Transverse colon (tissue), 4 donors: Measurements from ENCODE around the gene DDX10. TPM values are rescaled to one million over a fixed set of nuclear protein-coding genes. Genes with fewer than 3 reads are reported as not detected.

Experiments used
- DNase-seq: peaks from one replicate; pipeline ENCODE4 v3.0.0-alpha.2; 2019
- H3K27ac ChIP-seq, 4 donors: fragments of 200-600 bp; sonication (generic); 2 replicates each; pipeline ENCODE4 v1.5.1; 2016 to 2018; ENCODE audit warnings: inconsistent platforms in 4 of 4
- H3K27me3 ChIP-seq: fragments of 200-600 bp; sonication (generic); 2 replicates; pipeline ENCODE4 v1.5.1; 2017; ENCODE audit warnings: inconsistent platforms
- H3K36me3 ChIP-seq, 4 donors: fragments of 200-600 bp; sonication (generic); 2 replicates each; pipeline ENCODE4 v1.5.1; 2017 to 2019; ENCODE audit warnings: inconsistent platforms in 4 of 4
- H3K4me1 ChIP-seq, 4 donors: fragments of 200-600 bp; sonication (generic); 2 replicates each; pipeline ENCODE4 v1.5.1; 2017 to 2020; ENCODE audit warnings: inconsistent platforms in 4 of 4
- H3K4me3 ChIP-seq, 4 donors: fragments of 200-600 bp; sonication (generic); 1 replicate in 1 of 4; 2 replicates in 3 of 4; pipeline versions ENCODE4 v1.5.1 to v1.6.1; 2017 to 2019; ENCODE audit warnings: inconsistent platforms in 4 of 4
- H3K9me3 ChIP-seq, 2 donors: fragments of 200-600 bp; sonication (generic); 2 replicates each; pipeline ENCODE4 v1.5.1; 2017 to 2019; ENCODE audit warnings: inconsistent platforms in 2 of 2
- EP300 ChIP-seq: sonication (generic); formaldehyde crosslinking; IDR thresholded peaks from one replicate; pipeline ENCODE4 v1.6.1; 2017; ENCODE audit warnings: antibody characterized with exemption, low read depth
- POLR2A ChIP-seq: fragments of 450-650 bp; IDR thresholded peaks from one replicate; pipeline ENCODE4 v1.6.1; 2016; ENCODE audit warnings: antibody characterized with exemption, mild to moderate bottlenecking, moderate library complexity
- POLR2AphosphoS5 ChIP-seq, 3 donors: sonication (generic); formaldehyde crosslinking; IDR thresholded peaks; one replicate each; pipeline ENCODE4 v1.6.1; 2016; ENCODE audit warnings: antibody characterized with exemption in 3 of 3
- WGBS, 2 donors: methylation state at CpG; one replicate each; pipeline ENCODE4 v1.1.5; 2018; ENCODE audit warnings: low coverage in 1 of 2; 5-methylcytosine and 5-hydroxymethylcytosine counted together
- in situ Hi-C, 4 donors: fragments of 200-750 bp; cut with MboI; loops; one replicate each; pipeline versions ENCODE4 v1.15.0 to v1.15.1; 2017; ENCODE audit warnings: low sequenced_read_pairs in 3 of 4, low pct_ligation_motif_present in 1 of 4, low pct_unique_long_range_greater_than_20kb in 1 of 4
- intact Hi-C: fragments of 100-400 bp; cut with DNase I; formaldehyde crosslinking; loops from one replicate; pipeline ENCODE4 v1.15.1; 2023; ENCODE audit warnings: low total_unique reads
- total RNA-seq, 4 donors: library from RNA; depleted of rRNA; stranded (reverse); fragments of >200 nt; gene quantifications; one replicate each; pipeline ENCODE4 v1.1.0, GENCODE V29; 2016
- TF ChIP-seq, protein P1 (sequence below), 5 experiments: fragments of 200-600 bp in 3 of 5; fragments of 450-650 bp in 2 of 5; sonication (generic) in 3 of 5; IDR thresholded peaks; 1 replicate in 2 of 5; 2 replicates in 3 of 5; pipeline ENCODE4 v1.5.1; 2016 to 2017; ENCODE audit warnings: antibody characterized with exemption in 5 of 5, inconsistent platforms in 3 of 5, mild to moderate bottlenecking in 2 of 5, moderate library complexity in 1 of 5

Gene DDX10
- total RNA-seq, 4 donors from 2014 or later = 7.6 to 38.2 (median 12.6) TPM

DNA sequence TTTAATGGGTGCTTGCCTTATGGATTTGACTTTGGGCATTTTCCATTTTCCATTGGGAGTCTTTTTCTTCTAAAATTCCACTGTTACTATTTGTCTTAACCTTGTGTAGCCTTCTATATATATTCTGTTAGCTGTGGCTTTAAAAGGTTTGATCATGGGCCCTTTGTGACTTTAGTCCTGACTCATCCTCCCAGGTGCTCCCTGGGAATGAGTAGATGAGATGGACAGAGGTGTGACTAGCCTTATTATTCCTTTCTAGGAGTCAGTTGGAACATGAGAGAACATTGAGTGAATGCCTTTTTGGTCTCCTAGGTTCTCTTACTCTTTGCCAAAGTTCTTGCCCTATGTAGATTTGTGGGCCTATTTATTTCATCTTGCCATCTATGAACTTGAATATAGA lies 39.0 kb downstream of the DDX10 start:
- Histone ChIP-seq H3K4me1 (no peaks in the 10 kb centered on the region), H3K27ac (no peak overlapping the region), H3K9me3 (peaks cover 6 to 11% of the 10 kb centered on the region in 2 donors), H3K27me3 (no peaks in the 10 kb centered on the region), H3K4me3 (no peak overlapping the region), H3K36me3 (peaks cover 0 to 32% (median 10%) of the 10 kb centered on the region in 4 donors)
- TF ChIP-seq, protein P1, sequence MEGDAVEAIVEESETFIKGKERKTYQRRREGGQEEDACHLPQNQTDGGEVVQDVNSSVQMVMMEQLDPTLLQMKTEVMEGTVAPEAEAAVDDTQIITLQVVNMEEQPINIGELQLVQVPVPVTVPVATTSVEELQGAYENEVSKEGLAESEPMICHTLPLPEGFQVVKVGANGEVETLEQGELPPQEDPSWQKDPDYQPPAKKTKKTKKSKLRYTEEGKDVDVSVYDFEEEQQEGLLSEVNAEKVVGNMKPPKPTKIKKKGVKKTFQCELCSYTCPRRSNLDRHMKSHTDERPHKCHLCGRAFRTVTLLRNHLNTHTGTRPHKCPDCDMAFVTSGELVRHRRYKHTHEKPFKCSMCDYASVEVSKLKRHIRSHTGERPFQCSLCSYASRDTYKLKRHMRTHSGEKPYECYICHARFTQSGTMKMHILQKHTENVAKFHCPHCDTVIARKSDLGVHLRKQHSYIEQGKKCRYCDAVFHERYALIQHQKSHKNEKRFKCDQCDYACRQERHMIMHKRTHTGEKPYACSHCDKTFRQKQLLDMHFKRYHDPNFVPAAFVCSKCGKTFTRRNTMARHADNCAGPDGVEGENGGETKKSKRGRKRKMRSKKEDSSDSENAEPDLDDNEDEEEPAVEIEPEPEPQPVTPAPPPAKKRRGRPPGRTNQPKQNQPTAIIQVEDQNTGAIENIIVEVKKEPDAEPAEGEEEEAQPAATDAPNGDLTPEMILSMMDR (IDR thresholded peaks at IDR 0.05) = no peak
- TF ChIP-seq POLR2A (no peak), EP300 (no peak), POLR2AphosphoS5 (IDR thresholded peaks at IDR 0.05) (no peak)
- in situ Hi-C loops = loop anchor here in 2 of 4 donors (25.0 kb wide), 2 partner anchors 983 to 1233 kb away; no protein-coding TSS in a partner anchor
- DNase-seq = no peak
- intact Hi-C loops = no loop called here

DNA sequence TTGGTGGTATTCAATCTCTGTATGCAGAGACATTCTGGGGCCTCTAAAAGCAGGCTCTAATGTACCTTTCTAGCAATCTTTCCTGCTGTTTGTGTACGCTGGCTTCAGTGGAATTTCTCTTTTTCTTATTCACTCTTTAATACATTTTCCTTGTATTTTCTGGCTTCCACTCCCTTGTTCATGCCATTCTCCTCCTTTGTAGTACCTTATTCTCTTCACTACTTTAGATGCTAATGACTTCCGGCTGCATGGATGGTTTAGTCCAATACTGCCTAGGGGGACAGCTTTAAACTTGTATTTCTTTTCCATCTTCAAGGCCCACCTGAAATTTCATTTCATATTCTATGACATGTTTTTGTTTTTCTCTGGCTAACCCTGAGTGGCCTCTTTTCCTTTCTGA lies 40.2 kb downstream of the DDX10 start:
- 92 to 93% methylated on average over 2 of the region's 2 CpGs for WGBS, 2 donors

DNA sequence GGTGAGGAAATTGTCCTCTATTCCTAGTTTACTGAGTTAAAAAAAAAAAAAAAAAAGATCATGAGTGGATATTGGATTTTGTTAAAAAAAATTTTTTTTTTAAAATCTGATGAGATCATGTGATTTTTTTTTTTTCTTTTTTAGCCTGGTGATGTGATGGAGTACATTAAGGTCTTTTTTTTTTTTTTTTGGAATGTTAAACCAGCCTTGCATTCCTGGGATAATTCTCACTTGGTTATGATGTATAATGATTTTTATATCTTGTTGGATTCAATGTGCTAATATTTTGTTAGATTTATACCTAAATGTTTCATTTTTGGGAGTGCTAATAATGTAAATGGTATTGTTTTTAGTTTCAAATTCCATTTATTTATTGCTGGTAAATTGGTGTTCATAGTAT lies 43.3 kb downstream of the DDX10 start:
- no peak for DNase-seq
- Histone ChIP-seq H3K27ac (no peak overlapping the region), H3K9me3 (peaks cover 7 to 17% of the 10 kb centered on the region in 2 donors), H3K4me3 (no peak overlapping the region), H3K36me3 (peaks cover 0 to 31% (median 10%) of the 10 kb centered on the region in 4 donors), H3K4me1 (no peaks in the 10 kb centered on the region), H3K27me3 (no peaks in the 10 kb centered on the region)
- intact Hi-C loops (no loop called here), in situ Hi-C loops (loop anchor here in 2 of 4 donors (25.0 kb wide), 2 partner anchors 979 to 1229 kb away; no protein-coding TSS in a partner anchor)
- TF ChIP-seq EP300 = no peak
- no peak for TF ChIP-seq POLR2AphosphoS5 (IDR thresholded peaks at IDR 0.05)
- no peak for TF ChIP-seq POLR2A
- TF ChIP-seq, protein P1 (IDR thresholded peaks at IDR 0.05) = no peak

More for the DNA sequence above, 40.2 kb downstream of the DDX10 start:
- no peaks in the 10 kb centered on the region for H3K4me1 ChIP-seq
- H3K4me3 ChIP-seq = no peak overlapping the region
- no peak overlapping the region for H3K27ac ChIP-seq
- no peak for DNase-seq
- peaks cover 7 to 17% of the 10 kb centered on the region in 2 donors for H3K9me3 ChIP-seq
- in situ Hi-C loops = loop anchor here in 2 of 4 donors (25.0 kb wide), 2 partner anchors 982 to 1232 kb away; no protein-coding TSS in a partner anchor
- TF ChIP-seq, protein P1 (IDR thresholded peaks at IDR 0.05) = no peak
- no peak for TF ChIP-seq POLR2AphosphoS5 (IDR thresholded peaks at IDR 0.05)
- TF ChIP-seq EP300 = no peak
- no peak for TF ChIP-seq POLR2A
- H3K36me3 ChIP-seq = peaks cover 0 to 34% (median 12%) of the 10 kb centered on the region in 4 donors
- intact Hi-C loops = no loop called here
- no peaks in the 10 kb centered on the region for H3K27me3 ChIP-seq

DNA sequence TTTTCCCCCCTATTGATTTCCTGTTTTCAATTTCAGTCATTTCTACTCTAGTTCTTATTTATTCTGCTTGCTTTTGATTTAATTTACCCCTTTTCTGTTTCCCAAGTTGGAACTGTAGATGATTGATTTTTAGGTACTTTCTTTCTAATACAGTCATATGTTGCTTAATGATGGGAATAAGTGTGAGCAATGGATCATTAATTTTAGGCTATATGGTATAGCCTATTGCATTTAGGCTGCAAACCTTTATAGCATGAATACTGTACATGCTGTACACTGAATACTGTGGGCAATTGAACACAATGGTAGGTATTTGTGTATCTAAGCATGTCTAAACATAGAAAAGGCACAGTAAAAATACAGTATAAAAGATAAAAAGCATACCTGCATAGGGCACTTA lies 44.9 kb downstream of the DDX10 start:
- H3K9me3 ChIP-seq = peaks cover 7 to 17% of the 10 kb centered on the region in 2 donors
- no peak overlapping the region for H3K4me3 ChIP-seq
- TF ChIP-seq EP300 = no peak
- no peak overlapping the region for H3K27ac ChIP-seq
- peaks cover 0 to 31% (median 9%) of the 10 kb centered on the region in 4 donors for H3K36me3 ChIP-seq
- intact Hi-C loops (no loop called here), in situ Hi-C loops (loop anchor here in 2 of 4 donors (25.0 kb wide), 2 partner anchors 978 to 1228 kb away; no protein-coding TSS in a partner anchor)
- H3K27me3 ChIP-seq = no peaks in the 10 kb centered on the region
- DNase-seq = no peak
- no peaks in the 10 kb centered on the region for H3K4me1 ChIP-seq
